CD4-positive, alpha-beta memory T cell (primary cell): Measurements from ENCODE around the gene ZNF30. TPM values are rescaled to one million over a fixed set of nuclear protein-coding genes. Genes with fewer than 3 reads are reported as not detected.
"Not testable (repeated sequence)": the region's sequence is repeated elsewhere in the genome, so short reads cannot be mapped to it uniquely, and the experiment has no call there.

ENCODE experiments used
- CTCF ChIA-PET: fragments of 350-600 bp; sonication (Branson Sonifier 250); formaldehyde crosslinking; loops from one replicate; lab custom pipeline; 2021; ENCODE audit warnings: inconsistent platforms; ENCODE audit not compliant: partially characterized antibody; lab: Charles Lee
- POLR2A ChIA-PET: fragments of 350-600 bp; sonication (Branson Sonifier 250); formaldehyde crosslinking; loops from one replicate; lab custom pipeline; 2021; ENCODE audit not compliant: partially characterized antibody; lab: Charles Lee
- DNase-seq, 5 donors: peaks; one replicate each; pipeline versions ENCODE4 v3.0.0 to v3.0.0-alpha.2; 2020 to 2022; ENCODE audit warnings: mixed read lengths in 1 of 5
- H3K27ac ChIP-seq: one replicate; pipeline ENCODE4 v1.7.0; 2013; ENCODE audit warnings: low read depth, low read length
- H3K27me3 ChIP-seq: 2 replicates; pipeline ENCODE4 v1.7.0; 2013; ENCODE audit warnings: mild to moderate bottlenecking, low read length, moderate library complexity; ENCODE audit not compliant: insufficient read depth
- H3K36me3 ChIP-seq: 2 replicates; pipeline ENCODE4 v1.7.0; 2013; ENCODE audit warnings: mild to moderate bottlenecking, low read length, moderate library complexity; ENCODE audit not compliant: insufficient read depth
- H3K4me1 ChIP-seq: 2 replicates; pipeline ENCODE4 v1.7.0; 2013; ENCODE audit warnings: mild to moderate bottlenecking, low read length, moderate library complexity; ENCODE audit not compliant: insufficient read depth
- H3K4me3 ChIP-seq, 2 donors: one replicate each; pipeline ENCODE4 v1.7.0; 2013; ENCODE audit warnings: low read length in 2 of 2, mild to moderate bottlenecking in 1 of 2
- H3K9me3 ChIP-seq, 2 donors: one replicate each; pipeline ENCODE4 v1.7.0; 2013; ENCODE audit warnings: low read length in 2 of 2, control low read depth in 1 of 2; ENCODE audit not compliant: control insufficient read depth in 1 of 2
- H3K27ac Mint-ChIP-seq, 7 donors: one replicate each; pipeline ENCODE4 v1.8.0; 2020 to 2021; ENCODE audit warnings: mixed read lengths in 7 of 7, mild to moderate bottlenecking in 6 of 7, inconsistent platforms in 3 of 7, moderate library complexity in 3 of 7
- H3K27me3 Mint-ChIP-seq, 2 donors: one replicate each; pipeline ENCODE4 v1.8.0; 2020 to 2021; ENCODE audit warnings: mixed read lengths in 2 of 2
- H3K36me3 Mint-ChIP-seq, 2 donors: one replicate each; pipeline ENCODE4 v1.8.0; 2020 to 2021; ENCODE audit warnings: mixed read lengths in 2 of 2, inconsistent platforms in 1 of 2, mild to moderate bottlenecking in 1 of 2
- H3K4me1 Mint-ChIP-seq, 4 donors: one replicate each; pipeline ENCODE4 v1.8.0; 2020 to 2021; ENCODE audit warnings: mixed read lengths in 4 of 4, mild to moderate bottlenecking in 1 of 4
- H3K4me3 Mint-ChIP-seq, 8 donors: one replicate each; pipeline ENCODE4 v1.8.0; 2020 to 2021; ENCODE audit warnings: mixed read lengths in 8 of 8, mild to moderate bottlenecking in 7 of 8, moderate library complexity in 6 of 8, inconsistent platforms in 3 of 8
- H3K9me3 Mint-ChIP-seq, 8 donors: one replicate each; pipeline ENCODE4 v1.8.0; 2020 to 2021; ENCODE audit warnings: mixed read lengths in 8 of 8, mild to moderate bottlenecking in 5 of 8, inconsistent platforms in 3 of 8, moderate library complexity in 1 of 8
- intact Hi-C: fragments of 100-400 bp; cut with micrococcal nuclease; formaldehyde crosslinking; loops from one replicate; pipeline ENCODE4 v1.15.1; 2023
- polyA plus RNA-seq, 2 donors: library from polyadenylated mRNA; unstranded; fragments of 300-500 nt; fragmentation: Illumina TruSeq; gene quantifications; one replicate each; pipeline ENCODE4 v1.2.3, GENCODE V29; 2021
- total RNA-seq, 2 experiments: library from RNA; stranded (reverse); gene quantifications; one replicate each; pipeline ENCODE4 v1.2.3, GENCODE V29; 2021

ZNF30 gene
- total and polyA plus RNA-seq, 4 experiments from 2014 or later = 5.4 to 9.7 (median 7.5) TPM

DNA sequence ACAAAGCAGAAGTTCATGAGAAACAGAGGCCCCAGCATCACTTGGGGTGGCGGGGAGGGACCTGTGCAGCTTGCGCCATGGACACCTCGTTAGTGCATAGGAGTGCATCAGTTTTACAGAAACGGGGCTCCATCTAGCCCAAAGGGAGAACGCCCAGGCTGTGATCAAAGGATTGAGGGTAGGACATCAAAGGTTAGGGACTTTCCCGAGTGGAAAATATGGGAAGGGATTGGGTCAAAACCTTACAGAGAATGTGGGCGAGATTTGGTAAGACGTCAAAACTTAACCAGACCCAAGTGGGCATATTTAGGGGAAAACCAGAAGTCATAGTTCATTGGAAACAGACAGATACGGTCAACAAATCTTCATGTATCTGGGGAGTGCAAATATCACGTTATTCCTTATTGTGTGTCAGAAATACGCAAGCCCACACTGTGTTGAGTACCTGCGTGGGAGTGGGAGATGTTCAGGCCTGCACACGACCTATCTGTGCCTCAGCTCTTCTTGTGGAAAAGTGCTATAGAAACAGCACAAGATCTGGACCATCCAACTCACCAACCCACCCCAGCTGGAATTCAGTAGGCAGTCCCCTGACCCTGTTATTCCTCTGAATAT, 64.0 kb downstream of the ZNF30 start:
- Mint-ChIP-seq H3K27ac (no peak overlapping the region), H3K36me3 (no peaks in the 10 kb centered on the region), H3K4me1 (peaks cover 10 to 44% (median 14%) of the 10 kb centered on the region in 4 donors), H3K4me3 (no peak overlapping the region), H3K9me3 (no peaks in the 10 kb centered on the region), H3K27me3 (no peaks in the 10 kb centered on the region)
- intact Hi-C loops = no loop called here
- Histone ChIP-seq H3K9me3 (no peaks in the 10 kb centered on the region), H3K4me1 (peaks cover 5% of the 10 kb centered on the region), H3K4me3 (no peak overlapping the region), H3K27me3 (no peaks in the 10 kb centered on the region), H3K27ac (no peak overlapping the region), H3K36me3 (no peaks in the 10 kb centered on the region)
- ChIA-PET CTCF (interaction anchor here (2.1 kb wide), 1 partner anchor 19 kb away, joined by 7 read pairs; no protein-coding TSS in a partner anchor), POLR2A (interaction anchor here (1.1 to 4.8 kb wide), 3 partner anchors 10 to 28 kb away, joined by 4 to 28 read pairs (median 6); partner anchors contain the start of gene GRAMD1A)
- DNase-seq = no peak

DNA sequence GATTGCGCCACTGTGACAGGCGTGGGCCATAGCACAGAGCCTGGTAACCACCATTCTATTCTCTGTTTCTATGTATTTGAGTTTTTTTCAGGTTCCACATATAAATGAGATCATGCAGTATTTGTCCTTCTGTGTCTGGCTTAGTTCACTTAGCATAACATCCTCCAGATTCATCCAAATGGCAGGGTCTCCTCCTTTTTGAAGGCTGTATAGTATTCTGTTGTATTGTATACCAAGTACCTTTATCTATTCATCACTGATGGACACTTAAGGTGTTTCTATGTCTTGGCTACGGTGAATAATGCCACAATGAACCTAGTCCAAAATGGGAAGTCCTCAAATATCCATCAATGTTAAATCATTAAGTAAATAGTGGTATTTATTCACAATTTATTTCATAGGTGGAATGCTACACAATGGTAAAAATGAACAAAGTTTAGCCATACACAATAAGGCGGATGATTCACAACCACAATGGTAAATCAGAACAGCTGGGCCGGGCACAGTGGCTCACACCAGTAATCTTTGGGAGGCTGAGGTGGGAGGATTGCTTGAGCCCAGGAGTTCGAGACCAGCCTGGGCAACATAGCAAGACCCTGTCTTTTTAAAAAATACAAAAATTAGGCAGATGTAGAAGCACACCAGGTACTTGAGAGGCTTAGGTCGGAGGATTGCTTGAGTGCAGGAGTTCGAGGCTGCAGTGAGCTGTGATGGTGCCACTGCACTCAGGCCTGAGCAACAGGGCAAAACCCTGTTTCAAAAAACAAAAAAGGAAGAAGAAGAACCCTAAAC, 65.0 kb downstream of the ZNF30 start:
- H3K9me3 ChIP-seq = no peaks in the 10 kb centered on the region
- no peaks in the 10 kb centered on the region for H3K27me3 ChIP-seq
- peaks cover 13% of the 10 kb centered on the region for H3K4me1 ChIP-seq
- Mint-ChIP-seq H3K4me1 (peaks cover 7 to 51% (median 19%) of the 10 kb centered on the region in 4 donors), H3K9me3 (no peaks in the 10 kb centered on the region), H3K36me3 (no peaks in the 10 kb centered on the region), H3K4me3 (peak overlapping the region in 1 of 8 donors; percentile 57), H3K27ac (peak overlapping the region in 2 of 7 donors; percentile 19 to 46), H3K27me3 (no peaks in the 10 kb centered on the region)
- H3K4me3 ChIP-seq = no peak overlapping the region
- ChIA-PET POLR2A (interaction anchor here (1.3 to 4.8 kb wide), 3 partner anchors 9 to 23 kb away, joined by 3 to 28 read pairs (median 6); partner anchors contain the start of gene GRAMD1A), CTCF (no interaction called here)
- no peak overlapping the region for H3K27ac ChIP-seq
- H3K36me3 ChIP-seq = no peaks in the 10 kb centered on the region
- intact Hi-C loops = no loop called here
- DNase-seq = no peak

DNA sequence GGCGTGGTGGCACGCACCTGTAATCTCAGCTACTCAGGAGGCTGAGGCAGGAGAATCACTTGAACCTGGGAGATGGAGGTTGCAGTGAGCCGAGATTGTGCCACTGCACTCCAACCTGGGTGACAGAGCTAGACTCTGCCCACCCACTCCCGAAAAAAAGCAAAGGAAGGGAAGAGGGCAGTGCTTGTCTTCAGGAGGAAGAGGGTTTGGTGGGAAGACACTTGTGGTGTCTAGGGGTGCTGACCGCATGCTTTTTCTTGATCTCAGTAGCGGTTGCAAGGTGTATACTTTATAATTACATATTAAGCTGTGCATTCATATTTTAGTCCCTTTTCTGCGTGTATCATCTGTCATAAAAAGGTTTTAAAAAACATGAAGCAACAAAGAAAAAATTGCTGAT, 65.9 kb downstream of the ZNF30 start:
- intact Hi-C loops, H3K27ac ChIP-seq, H3K27me3 ChIP-seq, DNase-seq, H3K27ac Mint-ChIP-seq, H3K4me3 ChIP-seq, H3K27me3 Mint-ChIP-seq, H3K9me3 ChIP-seq, H3K9me3 Mint-ChIP-seq, H3K36me3 ChIP-seq, H3K36me3 Mint-ChIP-seq: not testable (repeated sequence)
- H3K4me1 ChIP-seq = peaks cover 21% of the 10 kb centered on the region
- H3K4me3 Mint-ChIP-seq = peak overlapping the region in 2 of 8 donors; percentile 57
- POLR2A ChIA-PET = interaction anchor here (1.3 to 4.8 kb wide), 2 partner anchors 8 to 14 kb away, joined by 3 to 28 read pairs; partner anchors contain the start of gene GRAMD1A
- H3K4me1 Mint-ChIP-seq = peaks cover 15 to 58% (median 28%) of the 10 kb centered on the region in 4 donors
- CTCF ChIA-PET = interaction anchor here (0.9 kb wide), 1 partner anchor 22 kb away, joined by 3 read pairs; no protein-coding TSS in a partner anchor

DNA sequence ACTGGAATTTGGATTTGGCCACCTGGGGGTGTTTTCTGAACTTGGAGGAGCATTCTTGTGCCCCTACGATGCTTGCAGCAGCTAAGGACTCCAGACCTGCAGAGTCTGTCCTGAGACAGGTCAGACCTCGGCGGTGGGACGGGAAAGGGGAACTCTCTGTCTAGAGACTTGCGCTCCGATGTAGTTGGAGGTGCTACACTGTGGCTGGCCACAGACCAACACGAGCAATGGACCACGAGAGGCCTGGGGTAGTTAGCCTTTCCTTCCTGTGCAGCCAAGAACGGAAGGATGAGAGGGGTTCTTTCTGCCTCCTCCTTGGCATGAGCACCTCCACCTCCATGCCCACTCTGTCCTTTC, 67.6 kb downstream of the ZNF30 start:
- H3K9me3 ChIP-seq = no peaks in the 10 kb centered on the region
- Mint-ChIP-seq H3K9me3 (no peaks in the 10 kb centered on the region), H3K4me3 (no peak overlapping the region), H3K27me3 (no peaks in the 10 kb centered on the region), H3K4me1 (peaks cover 22 to 70% (median 41%) of the 10 kb centered on the region in 4 donors), H3K27ac (peak overlapping the region in 2 of 7 donors; percentile 42 to 76), H3K36me3 (peaks cover 0 to 1% of the 10 kb centered on the region in 2 donors)
- H3K4me3 ChIP-seq = no peak overlapping the region
- H3K27ac ChIP-seq = no peak overlapping the region
- ChIA-PET CTCF (interaction anchor here (3.9 kb wide), 1 partner anchor 22 kb away, joined by 17 read pairs; no protein-coding TSS in a partner anchor), POLR2A (interaction anchor here (1.0 to 11.0 kb wide), 2 partner anchors 18 kb away, joined by 3 to 282 read pairs; no protein-coding TSS in a partner anchor)
- DNase-seq = no peak
- intact Hi-C loops = no loop called here
- H3K27me3 ChIP-seq = no peaks in the 10 kb centered on the region
- H3K36me3 ChIP-seq = no peaks in the 10 kb centered on the region
- peaks cover 38% of the 10 kb centered on the region for H3K4me1 ChIP-seq

Other genes starting within 250 kb of the ZNF30 start
- gene SCGB2B2, start 249.7 kb upstream of the ZNF30 start, total RNA-seq = under 1 TPM; 0.73 to 0.75 TPM
- not detected for gene SCGB2B2, start 249.7 kb upstream of the ZNF30 start, polyA plus RNA-seq
- 10 to 100 TPM; 50.8 to 53.3 TPM for gene ZNF302, start 249.2 kb upstream of the ZNF30 start, total RNA-seq
- gene ZNF302, start 249.2 kb upstream of the ZNF30 start, polyA plus RNA-seq = 10 to 100 TPM; 18.2 to 19.4 TPM
- gene ZNF181, start 192.7 kb upstream of the ZNF30 start, total RNA-seq = 10 to 100 TPM; 23.6 to 24.0 TPM
- gene ZNF181, start 192.7 kb upstream of the ZNF30 start, polyA plus RNA-seq = 10 to 100 TPM; 14.2 to 37.0 TPM
- 10 to 100 TPM; 10.6 to 10.7 TPM for gene ZNF599, start 153.7 kb upstream of the ZNF30 start, total RNA-seq
- gene ZNF599, start 153.7 kb upstream of the ZNF30 start, polyA plus RNA-seq = 1 to 10 TPM; 8.0 to 9.3 TPM
- 10 to 100 TPM; 33.9 to 34.7 TPM for gene ZNF792, start 37.3 kb downstream of the ZNF30 start, total RNA-seq
- gene ZNF792, start 37.3 kb downstream of the ZNF30 start, polyA plus RNA-seq = 10 to 100 TPM; 10.1 to 23.9 TPM
- 100 to 1,000 TPM; 205 to 221 TPM for gene GRAMD1A, start 73.4 kb downstream of the ZNF30 start, total RNA-seq
- gene GRAMD1A, start 73.4 kb downstream of the ZNF30 start, polyA plus RNA-seq = 10 to 100 TPM; 16.3 to 55.4 TPM
- 1 to 10 TPM; 1.4 to 1.5 TPM for gene SCN1B, start 103.6 kb downstream of the ZNF30 start, total RNA-seq
- under 1 TPM in 1 of 2 donors, not detected in 1; 0.64 TPM for gene SCN1B, start 103.6 kb downstream of the ZNF30 start, polyA plus RNA-seq
- under 1 TPM in 1 of 2 experiments, not detected in 1; 0.15 TPM for gene HPN, start 114.8 kb downstream of the ZNF30 start, total RNA-seq
- under 1 TPM in 1 of 2 donors, not detected in 1; 0.57 TPM for gene HPN, start 114.8 kb downstream of the ZNF30 start, polyA plus RNA-seq
- gene FXYD3, start 188.9 kb downstream of the ZNF30 start, total RNA-seq = not detected
- not detected for gene FXYD3, start 188.9 kb downstream of the ZNF30 start, polyA plus RNA-seq
- gene LGI4, start 208.2 kb downstream of the ZNF30 start, total RNA-seq = under 1 TPM; 0.72 to 0.81 TPM
- not detected for gene LGI4, start 208.2 kb downstream of the ZNF30 start, polyA plus RNA-seq
- 1 to 10 TPM; 3.6 to 4.4 TPM for gene FXYD1, start 211.9 kb downstream of the ZNF30 start, total RNA-seq
- 1 to 10 TPM in 1 of 2 donors, under 1 TPM in 1; 0.58 to 3.2 TPM for gene FXYD1, start 211.9 kb downstream of the ZNF30 start, polyA plus RNA-seq
- 10 to 100 TPM in 1 of 2 experiments, 1 to 10 TPM in 1; 9.6 to 10.1 TPM for gene FXYD7, start 216.4 kb downstream of the ZNF30 start, total RNA-seq
- 10 to 100 TPM in 1 of 2 donors, 1 to 10 TPM in 1; 5.5 to 11.1 TPM for gene FXYD7, start 216.4 kb downstream of the ZNF30 start, polyA plus RNA-seq
- 100 to 1,000 TPM; 473 to 484 TPM for gene FXYD5, start 227.8 kb downstream of the ZNF30 start, total RNA-seq
- gene FXYD5, start 227.8 kb downstream of the ZNF30 start, polyA plus RNA-seq = 100 to 1,000 TPM; 452 to 833 TPM